ENCODE measurements around the gene CCND1.

DNA sequence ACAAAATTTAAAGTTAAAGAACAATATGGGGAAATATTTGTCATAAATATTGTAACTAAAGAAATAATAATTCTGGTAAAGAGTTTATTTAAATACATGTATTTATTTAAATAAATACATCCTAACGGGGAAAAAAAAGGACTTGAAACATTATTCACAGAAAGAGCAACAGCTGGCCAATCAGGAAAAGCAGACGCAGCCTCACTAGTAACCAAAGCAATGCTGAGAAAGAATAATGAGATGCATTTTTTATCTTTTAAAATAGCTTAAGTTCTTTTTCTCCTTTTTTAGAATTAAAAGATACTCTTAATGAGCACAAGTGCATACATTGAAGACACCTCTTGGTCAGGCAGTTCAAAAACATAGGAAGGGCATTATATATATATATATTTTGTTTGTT lies 36.8 kb downstream of the CCND1 start:
- no peak for TF ChIP-seq CTCF (conservative IDR thresholded peaks at IDR 0.05 in 1 of 2, IDR thresholded peaks at IDR 0.05 in 1 of 2; ENCODE audit: low read depth in 1 of 2, low read length in 2 of 2)
- no peak for TF ChIP-seq EZH2 (IDR thresholded peaks at IDR 0.05; ENCODE audit: low read length, missing control alignments)
